Peyer's patch (tissue), 4 donors: ENCODE measurements around the gene UBE2J2. TPM values are rescaled to one million over a fixed set of nuclear protein-coding genes. Genes with fewer than 3 reads are reported as not detected.

Experiments used
- DNase-seq, 3 donors: peaks; one replicate each; pipeline ENCODE4 v3.0.0-alpha.2; 2017 to 2019
- H3K27ac ChIP-seq, 4 donors: fragments of 200-600 bp; sonication (generic); one replicate each; pipeline ENCODE4 v1.5.1; 2016 to 2019
- H3K27me3 ChIP-seq, 2 donors: fragments of 200-600 bp; sonication (generic); one replicate each; pipeline ENCODE4 v1.5.1; 2019
- H3K36me3 ChIP-seq, 3 donors: fragments of 200-600 bp; sonication (generic); one replicate each; pipeline ENCODE4 v1.5.1; 2016 to 2019
- H3K4me1 ChIP-seq, 4 donors: fragments of 200-600 bp; sonication (generic); one replicate each; pipeline ENCODE4 v1.5.1; 2016 to 2019
- H3K4me3 ChIP-seq, 4 donors: fragments of 200-600 bp; sonication (generic); 1 replicate in 3 of 4; 2 replicates in 1 of 4; pipeline ENCODE4 v1.5.1; 2016 to 2019; ENCODE audit warnings: mild to moderate bottlenecking in 1 of 4
- H3K9me3 ChIP-seq, 4 donors: fragments of 200-600 bp; sonication (generic); one replicate each; pipeline ENCODE4 v1.5.1; 2016 to 2019; ENCODE audit warnings: mild to moderate bottlenecking in 1 of 4
- POLR2A ChIP-seq, 2 donors: fragments of 450-650 bp; IDR thresholded peaks; one replicate each; pipeline ENCODE4 v1.5.1; 2017; ENCODE audit warnings: antibody characterized with exemption in 2 of 2, mild to moderate bottlenecking in 2 of 2, moderate library complexity in 2 of 2
- total RNA-seq, 4 donors: library from RNA; depleted of rRNA; stranded (reverse); fragments of >200 nt; gene quantifications; one replicate each; pipeline ENCODE4 v1.1.0, GENCODE V29; 2016
- TF ChIP-seq, protein P1 (sequence below), 6 experiments: fragments of 450-650 bp in 4 of 6; fragments of 200-600 bp in 2 of 6; sonication (generic) in 1 of 6; IDR thresholded peaks; one replicate each; pipeline ENCODE4 v1.5.1; 2017 to 2019; ENCODE audit warnings: antibody characterized with exemption in 6 of 6, mild to moderate bottlenecking in 3 of 6, moderate library complexity in 1 of 6

The UBE2J2 gene
- total RNA-seq, 4 donors from 2014 or later = 25.6 to 64.2 (median 55.3) TPM

DNA sequence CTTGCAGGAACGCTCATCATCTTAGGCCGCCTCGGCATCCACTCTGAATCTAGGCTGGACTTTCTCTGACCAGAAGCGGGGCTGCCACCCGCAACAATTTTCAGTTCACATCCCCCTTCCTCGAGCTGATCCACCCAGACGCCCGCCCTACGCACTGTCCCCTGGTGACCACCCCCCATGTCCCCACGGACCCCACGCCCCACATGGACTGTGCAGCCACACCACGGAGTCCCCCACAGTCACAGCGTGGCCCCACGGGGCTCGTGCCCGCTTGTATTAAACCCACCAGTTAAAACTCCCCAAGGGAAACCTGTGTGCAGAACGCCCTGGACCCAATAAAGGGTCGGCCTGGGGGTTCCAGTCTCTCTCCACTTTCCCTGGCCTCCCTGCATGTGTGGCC is 14.1 kb downstream of the UBE2J2 start:
- Histone ChIP-seq H3K4me1 (no peaks in the 10 kb centered on the region), H3K36me3 (peaks cover 0 to 82% (median 0%) of the 10 kb centered on the region in 3 donors), H3K9me3 (no peaks in the 10 kb centered on the region), H3K4me3 (no peak overlapping the region), H3K27ac (no peak overlapping the region), H3K27me3 (no peaks in the 10 kb centered on the region)
- no peak for DNase-seq
- TF ChIP-seq, protein P1, sequence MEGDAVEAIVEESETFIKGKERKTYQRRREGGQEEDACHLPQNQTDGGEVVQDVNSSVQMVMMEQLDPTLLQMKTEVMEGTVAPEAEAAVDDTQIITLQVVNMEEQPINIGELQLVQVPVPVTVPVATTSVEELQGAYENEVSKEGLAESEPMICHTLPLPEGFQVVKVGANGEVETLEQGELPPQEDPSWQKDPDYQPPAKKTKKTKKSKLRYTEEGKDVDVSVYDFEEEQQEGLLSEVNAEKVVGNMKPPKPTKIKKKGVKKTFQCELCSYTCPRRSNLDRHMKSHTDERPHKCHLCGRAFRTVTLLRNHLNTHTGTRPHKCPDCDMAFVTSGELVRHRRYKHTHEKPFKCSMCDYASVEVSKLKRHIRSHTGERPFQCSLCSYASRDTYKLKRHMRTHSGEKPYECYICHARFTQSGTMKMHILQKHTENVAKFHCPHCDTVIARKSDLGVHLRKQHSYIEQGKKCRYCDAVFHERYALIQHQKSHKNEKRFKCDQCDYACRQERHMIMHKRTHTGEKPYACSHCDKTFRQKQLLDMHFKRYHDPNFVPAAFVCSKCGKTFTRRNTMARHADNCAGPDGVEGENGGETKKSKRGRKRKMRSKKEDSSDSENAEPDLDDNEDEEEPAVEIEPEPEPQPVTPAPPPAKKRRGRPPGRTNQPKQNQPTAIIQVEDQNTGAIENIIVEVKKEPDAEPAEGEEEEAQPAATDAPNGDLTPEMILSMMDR (IDR thresholded peaks at IDR 0.05) = no peak
- no peak for TF ChIP-seq POLR2A (IDR thresholded peaks at IDR 0.05)

DNA sequence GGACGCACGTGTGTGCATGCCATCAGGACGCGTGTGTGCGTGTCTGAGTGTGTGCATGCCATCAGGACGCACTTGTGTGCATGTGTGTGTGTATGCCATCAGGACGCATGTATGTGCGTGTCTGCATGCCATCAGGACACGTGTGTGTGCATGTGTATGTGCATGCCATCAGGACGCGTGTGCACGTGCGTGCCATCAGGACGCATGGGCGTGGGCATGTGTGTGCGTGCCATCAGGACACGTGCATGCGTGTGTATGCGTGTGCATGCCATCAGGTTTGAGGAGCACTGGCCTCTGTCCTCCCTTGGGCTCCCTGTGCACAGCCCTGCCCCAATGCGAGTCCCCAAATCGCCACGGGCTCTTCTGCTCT is 14.6 kb downstream of the UBE2J2 start:
- Histone ChIP-seq H3K27ac (no peak overlapping the region), H3K36me3 (peaks cover 0 to 82% (median 0%) of the 10 kb centered on the region in 3 donors), H3K4me1 (no peaks in the 10 kb centered on the region), H3K27me3 (no peaks in the 10 kb centered on the region), H3K4me3 (no peak overlapping the region), H3K9me3 (no peaks in the 10 kb centered on the region)
- no peak for TF ChIP-seq POLR2A (IDR thresholded peaks at IDR 0.05)
- TF ChIP-seq, protein P1 (IDR thresholded peaks at IDR 0.05) = no peak
- DNase-seq = no peak

GRCh38 chr1:1256956-1257871 is 16.4 kb downstream of the UBE2J2 start:
- no peaks in the 10 kb centered on the region for H3K27me3 ChIP-seq
- no peaks in the 10 kb centered on the region for H3K4me1 ChIP-seq
- TF ChIP-seq, protein P1 (IDR thresholded peaks at IDR 0.05) = no peak
- TF ChIP-seq POLR2A (IDR thresholded peaks at IDR 0.05) = no peak
- no peak overlapping the region for H3K27ac ChIP-seq
- H3K9me3 ChIP-seq = no peaks in the 10 kb centered on the region
- no peak overlapping the region for H3K4me3 ChIP-seq
- H3K36me3 ChIP-seq = peaks cover 0 to 78% (median 0%) of the 10 kb centered on the region in 3 donors
- DNase-seq = no peak

DNA sequence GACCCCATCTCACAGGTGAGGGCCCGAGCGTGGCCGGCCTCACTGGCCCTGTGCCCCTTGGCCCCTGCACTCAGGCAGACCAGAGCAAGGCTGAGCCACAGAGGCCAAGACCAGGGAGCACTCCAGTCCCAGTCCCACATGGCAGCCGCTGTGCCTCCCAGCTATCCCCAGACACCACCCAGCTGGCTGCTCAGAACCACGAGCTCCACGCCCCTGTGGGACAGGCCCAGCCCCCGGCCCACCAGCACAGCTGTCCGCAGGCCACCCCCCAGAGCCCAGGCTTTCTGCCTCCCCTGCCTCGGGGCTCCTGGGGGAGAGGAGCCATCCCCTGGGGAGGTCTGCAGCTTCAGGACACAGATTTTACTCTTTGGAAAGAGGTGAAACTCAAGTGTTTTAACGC is 18.0 kb downstream of the UBE2J2 start:
- Histone ChIP-seq H3K27ac (no peak overlapping the region), H3K4me1 (peaks cover 0 to 7% (median 3%) of the 10 kb centered on the region in 4 donors), H3K27me3 (no peaks in the 10 kb centered on the region), H3K36me3 (peaks cover 0 to 69% (median 0%) of the 10 kb centered on the region in 3 donors), H3K4me3 (no peak overlapping the region), H3K9me3 (no peaks in the 10 kb centered on the region)
- TF ChIP-seq, protein P1 (IDR thresholded peaks at IDR 0.05) = no peak
- TF ChIP-seq POLR2A (IDR thresholded peaks at IDR 0.05) = no peak
- no peak for DNase-seq

DNA sequence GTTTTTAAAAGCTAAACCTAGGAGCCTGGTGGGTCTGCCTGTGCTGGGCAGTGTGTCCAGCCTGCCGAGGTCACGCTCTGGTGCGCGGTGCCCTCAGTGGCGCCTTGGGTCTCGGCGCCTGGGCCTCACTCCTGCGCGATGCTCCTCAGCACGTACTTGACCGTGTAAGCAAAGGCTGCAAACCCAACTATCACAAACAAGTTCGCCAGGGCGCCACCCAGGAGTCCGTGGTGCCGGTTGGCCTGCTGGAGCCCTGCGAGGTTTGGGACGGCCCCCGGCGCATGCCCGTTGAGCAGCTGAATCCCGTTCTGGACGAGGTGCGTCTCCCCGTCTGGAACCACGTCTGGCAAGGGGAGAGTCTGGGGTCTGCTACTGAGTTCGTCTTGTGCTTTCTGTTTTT is 18.6 kb downstream of the UBE2J2 start:
- no peak for TF ChIP-seq POLR2A (IDR thresholded peaks at IDR 0.05)
- TF ChIP-seq, protein P1 (IDR thresholded peaks at IDR 0.05) = no peak
- no peaks in the 10 kb centered on the region for H3K27me3 ChIP-seq
- H3K4me3 ChIP-seq = no peak overlapping the region
- peaks cover 0 to 64% (median 0%) of the 10 kb centered on the region in 3 donors for H3K36me3 ChIP-seq
- H3K27ac ChIP-seq = no peak overlapping the region
- no peak for DNase-seq
- H3K9me3 ChIP-seq = no peaks in the 10 kb centered on the region
- H3K4me1 ChIP-seq = peaks cover 0 to 11% (median 5%) of the 10 kb centered on the region in 4 donors
